Heart right ventricle (tissue), 16 donors: ENCODE measurements around the gene SLC35F3. TPM values are rescaled to one million over a fixed set of nuclear protein-coding genes. Genes with fewer than 3 reads are reported as not detected.

Source experiments
- ATAC-seq, 8 donors: fragments of 200-7000 bp; cut with Tn5 transposase; one replicate each; pipeline ENCODE4 v1.9.1; 2020; ENCODE audit warnings: mild to moderate bottlenecking in 8 of 8, moderate library complexity in 8 of 8, moderate number of reproducible peaks in 1 of 8
- DNase-seq, 2 donors: peaks; one replicate each; pipeline ENCODE4 v3.0.0-alpha.2; 2020
- H3K27ac ChIP-seq, 10 donors: fragments of 200-600 bp; sonication (generic) in 2 of 10; one replicate each; pipeline versions ENCODE4 v1.5.0 to v1.8.0; 2020 to 2022; ENCODE audit warnings: mild to moderate bottlenecking in 3 of 10
- H3K27me3 ChIP-seq, 7 donors: fragments of 200-600 bp; one replicate each; pipeline ENCODE4 v1.8.0; 2021 to 2022; ENCODE audit warnings: mild to moderate bottlenecking in 2 of 7
- H3K36me3 ChIP-seq, 9 donors: fragments of 200-600 bp; sonication (generic) in 1 of 9; one replicate each; pipeline versions ENCODE4 v1.5.0 to v1.8.0; 2020 to 2022; ENCODE audit warnings: mild to moderate bottlenecking in 2 of 9
- H3K4me1 ChIP-seq, 9 donors: fragments of 200-600 bp; sonication (generic) in 1 of 9; one replicate each; pipeline versions ENCODE4 v1.5.0 to v1.8.0; 2020 to 2022; ENCODE audit warnings: mild to moderate bottlenecking in 4 of 9
- H3K4me3 ChIP-seq, 10 donors: fragments of 200-600 bp; sonication (generic) in 2 of 10; one replicate each; pipeline versions ENCODE4 v1.5.0 to v1.8.0; 2020 to 2022; ENCODE audit warnings: mild to moderate bottlenecking in 7 of 10, moderate library complexity in 2 of 10
- H3K9me3 ChIP-seq, 11 donors: fragments of 200-600 bp in 10 of 11; sonication (generic) in 2 of 11; one replicate each; pipeline versions ENCODE4 v1.5.0 to v1.8.0; 2013 to 2022; ENCODE audit warnings: mild to moderate bottlenecking in 2 of 11, control low read depth in 1 of 11, moderate library complexity in 1 of 11
- WGBS, 2 donors: extraction: QIAGEN DNeasy Blood & Tissue Kit; methylation state at CpG; one replicate each; pipeline ENCODE4 v1.1.7; 2013; ENCODE audit warnings: inconsistent platforms in 1 of 2; 5-methylcytosine and 5-hydroxymethylcytosine counted together
- intact Hi-C, 10 donors: fragments of 100-400 bp; cut with DNase I; formaldehyde crosslinking; loops; one replicate each; pipeline versions ENCODE4 v1.11.1 to v1.14.2; 2022
- polyA plus RNA-seq, 2 donors: library from polyadenylated mRNA; stranded (reverse); fragments of 200-250 nt; gene quantifications; one replicate each; pipeline ENCODE4 v1.2.3, GENCODE V29; 2013
- total RNA-seq, 10 donors: library from RNA; stranded (reverse); fragmentation: NEBNext Ultra II Directional in 3 of 10; extraction: Animal tissue kit (Norgen Biotek cat#: 25700) in 3 of 10; gene quantifications; one replicate each; pipeline versions ENCODE4 v1.2.1 to v1.2.4, GENCODE V29; 2021 to 2023
- TF ChIP-seq, protein P1 (sequence below), 9 donors: fragments of 200-600 bp; sonication (generic) in 2 of 9; IDR thresholded peaks; one replicate each; pipeline versions ENCODE4 v1.5.0 to v1.8.0; 2021 to 2022; ENCODE audit warnings: antibody characterized with exemption in 9 of 9, mild to moderate bottlenecking in 5 of 9, moderate library complexity in 1 of 9
- donor health status: Arrhythmogenic right ventricular cardiomyopathy.
- donor health status: ischemic (EF 13 %, LVEDD 7.1; RV severe dilation, severe dysfunction).
- donor health status: healthy with polysubstance abuse.
- donor health status: DM: no; HTN: yes; CAD: no.
- donor health status: DM: no; HTN: no; CAD: no.
- donor health status: ischemic (EF 25% LVEDD 6.9; RV normal size, moderate dysfunction).
- donor health status: ischemic (EF 25% LVEDD 5.7; RV mildly dilated, moderate dysfunction).
- donor health status: healthy.
- donor health status: DM: yes; HTN: yes; CAD: no.
- donor health status: Ischemic cardiomyopathy.
- donor health status: ischemic (EF 35%, LVEDD 5.7; RV mildly dilated, moderate dysfunction).
- donor health status: nonischemic (EF 11% LVEDD 7.7; RV severe dilation, severe dysfunction).
- donor health status: DM: yes; HTN: yes; CAD: no.
- donor health status: PGD.
- donor health status: ischemic (EF 29% LVEDD 5.4; RV normal size, mild dysfunction).
- donor health status: nonischemic (EF 23%, LVEDD 6.1; RV moderate dilation, normal function).

SLC35F3 gene
- total and polyA plus RNA-seq, 12 donors: 0.04 to 0.09 (median 0.09) TPM; not detected in 9

DNA sequence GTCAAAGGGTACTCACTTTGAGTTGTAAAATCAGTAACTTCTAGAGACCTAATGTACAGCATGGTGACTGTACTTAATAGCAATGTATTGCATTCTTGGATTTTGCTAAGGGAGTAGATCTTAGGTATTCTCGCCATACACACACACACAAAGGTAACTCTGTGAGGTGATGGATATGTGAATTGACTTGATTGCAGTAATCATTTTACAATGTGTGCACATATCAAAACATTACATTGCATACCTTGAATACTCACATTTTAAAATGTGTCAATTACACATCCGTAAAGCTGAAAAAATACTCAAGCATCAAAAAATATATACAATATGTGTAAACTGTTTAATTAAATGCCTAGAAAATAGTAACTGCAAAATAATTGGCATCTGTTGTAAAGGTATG, 86.0 kb downstream of the SLC35F3 start:
- WGBS, 2 donors: 76 to 92% methylated on average over 2 of the region's 2 CpGs
- ATAC-seq: no peak

DNA sequence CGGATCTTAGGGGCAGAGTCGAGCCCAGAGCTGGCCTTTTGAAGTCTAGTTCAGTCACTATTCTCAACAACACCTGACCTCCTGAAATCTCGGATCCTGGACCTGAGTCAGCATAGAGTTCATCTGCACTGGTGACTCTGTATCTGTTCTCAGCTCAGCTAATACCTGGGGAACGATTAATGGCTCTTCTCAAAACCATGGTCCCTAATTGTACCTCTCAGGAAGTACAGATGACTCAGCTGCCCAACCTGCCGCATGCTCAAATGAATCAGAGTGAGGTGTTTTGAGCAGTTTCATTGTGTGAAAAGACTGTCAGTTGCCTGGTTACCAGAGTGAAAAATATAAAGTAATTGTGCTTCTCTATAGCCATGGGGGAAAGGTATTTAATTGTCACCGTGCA, 89.2 kb downstream of the SLC35F3 start:
- intact Hi-C loops: no loop called here
- Histone ChIP-seq H3K4me1 (no peaks in the 10 kb centered on the region), H3K4me3 (no peak overlapping the region), H3K27ac (no peak overlapping the region), H3K27me3 (peaks cover 0 to 34% (median 7%) of the 10 kb centered on the region in 7 donors), H3K9me3 (no peaks in the 10 kb centered on the region), H3K36me3 (no peaks in the 10 kb centered on the region)
- WGBS, 2 donors: 69 to 72% methylated on average over 6 of the region's 6 CpGs
- ATAC-seq: no peak
- TF ChIP-seq, protein P1, sequence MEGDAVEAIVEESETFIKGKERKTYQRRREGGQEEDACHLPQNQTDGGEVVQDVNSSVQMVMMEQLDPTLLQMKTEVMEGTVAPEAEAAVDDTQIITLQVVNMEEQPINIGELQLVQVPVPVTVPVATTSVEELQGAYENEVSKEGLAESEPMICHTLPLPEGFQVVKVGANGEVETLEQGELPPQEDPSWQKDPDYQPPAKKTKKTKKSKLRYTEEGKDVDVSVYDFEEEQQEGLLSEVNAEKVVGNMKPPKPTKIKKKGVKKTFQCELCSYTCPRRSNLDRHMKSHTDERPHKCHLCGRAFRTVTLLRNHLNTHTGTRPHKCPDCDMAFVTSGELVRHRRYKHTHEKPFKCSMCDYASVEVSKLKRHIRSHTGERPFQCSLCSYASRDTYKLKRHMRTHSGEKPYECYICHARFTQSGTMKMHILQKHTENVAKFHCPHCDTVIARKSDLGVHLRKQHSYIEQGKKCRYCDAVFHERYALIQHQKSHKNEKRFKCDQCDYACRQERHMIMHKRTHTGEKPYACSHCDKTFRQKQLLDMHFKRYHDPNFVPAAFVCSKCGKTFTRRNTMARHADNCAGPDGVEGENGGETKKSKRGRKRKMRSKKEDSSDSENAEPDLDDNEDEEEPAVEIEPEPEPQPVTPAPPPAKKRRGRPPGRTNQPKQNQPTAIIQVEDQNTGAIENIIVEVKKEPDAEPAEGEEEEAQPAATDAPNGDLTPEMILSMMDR (IDR thresholded peaks at IDR 0.05): no peak
- DNase-seq: no peak

More for the DNA sequence above, 86.0 kb downstream of the SLC35F3 start:
- Histone ChIP-seq H3K4me3 (no peak overlapping the region), H3K27ac (no peak overlapping the region), H3K36me3 (no peaks in the 10 kb centered on the region), H3K27me3 (peaks cover 0 to 24% (median 11%) of the 10 kb centered on the region in 7 donors), H3K9me3 (no peaks in the 10 kb centered on the region), H3K4me1 (no peaks in the 10 kb centered on the region)
- DNase-seq: no peak
- TF ChIP-seq, protein P1 (IDR thresholded peaks at IDR 0.05): no peak
- intact Hi-C loops: no loop called here

DNA sequence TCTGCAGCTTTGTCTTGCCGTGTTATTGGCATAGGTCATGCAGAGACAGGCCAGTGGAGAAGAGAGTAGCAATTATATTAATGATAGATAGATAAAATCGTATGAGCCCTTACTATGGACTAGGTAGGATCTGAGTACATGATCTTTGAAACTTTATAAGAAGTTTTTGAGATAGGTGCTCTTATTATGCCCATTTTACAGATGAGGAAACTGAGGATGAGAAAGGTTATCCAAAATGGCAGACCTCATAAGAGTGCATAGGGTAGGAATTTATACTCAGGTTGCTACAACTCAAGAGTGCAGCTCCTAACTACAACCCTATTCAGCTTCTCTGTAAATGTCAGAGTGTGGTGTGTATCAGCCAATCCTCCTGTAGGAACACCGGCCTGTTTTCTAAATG, 89.6 kb downstream of the SLC35F3 start:
- TF ChIP-seq, protein P1 (IDR thresholded peaks at IDR 0.05): no peak
- no peaks in the 10 kb centered on the region for H3K4me1 ChIP-seq
- DNase-seq (no peak), ATAC-seq (no peak)
- peaks cover 0 to 33% (median 7%) of the 10 kb centered on the region in 7 donors for H3K27me3 ChIP-seq
- intact Hi-C loops: no loop called here
- no peaks in the 10 kb centered on the region for H3K9me3 ChIP-seq
- 80 to 81% methylated on average over 3 of the region's 3 CpGs for WGBS, 2 donors
- H3K27ac ChIP-seq: no peak overlapping the region
- no peaks in the 10 kb centered on the region for H3K36me3 ChIP-seq
- no peak overlapping the region for H3K4me3 ChIP-seq

DNA sequence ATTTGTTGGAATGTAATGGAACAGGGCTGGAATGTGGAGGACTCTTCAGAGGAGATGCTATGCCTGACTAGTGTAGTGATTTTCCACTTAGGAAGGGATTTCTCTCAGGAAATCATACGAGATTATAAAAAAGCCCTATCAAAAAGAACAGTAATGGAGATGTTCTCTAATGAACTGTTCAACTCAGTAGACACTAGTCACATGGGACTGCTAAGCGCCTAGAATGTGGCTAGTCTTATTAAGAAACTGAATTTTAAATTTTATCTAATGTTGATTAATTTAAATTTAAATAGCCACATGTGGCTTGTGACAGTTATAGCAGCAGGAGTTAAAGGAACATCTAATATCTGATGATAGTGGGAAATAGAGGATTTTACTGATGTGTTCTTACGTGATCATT, 94.0 kb downstream of the SLC35F3 start:
- ATAC-seq (no peak), DNase-seq (no peak)
- TF ChIP-seq, protein P1 (IDR thresholded peaks at IDR 0.05): no peak
- H3K9me3 ChIP-seq: no peaks in the 10 kb centered on the region
- no peak overlapping the region for H3K4me3 ChIP-seq
- H3K4me1 ChIP-seq: no peaks in the 10 kb centered on the region
- intact Hi-C loops: no loop called here
- H3K27me3 ChIP-seq: peaks cover 0 to 30% (median 7%) of the 10 kb centered on the region in 7 donors
- 74 to 75% methylated on average over 3 of the region's 3 CpGs for WGBS, 2 donors
- H3K27ac ChIP-seq: no peak overlapping the region
- no peaks in the 10 kb centered on the region for H3K36me3 ChIP-seq
